AML-193 (cell line): ENCODE results near the gene GRWD1.

ENCODE experiments used
- DNase-seq, 2 experiments: peaks; one replicate each; lab custom pipeline; 2025; lab: John Stamatoyannopoulos, UW

GRWD1 gene

GRCh38 chr19:48424694-48425219, 21.0 kb upstream of the GRWD1 start:
- DNase-seq: peak; percentile 23 to 32

- no peak for DNase-seq
Observed at GRCh38 chr19:48428670-48429069, 17.1 kb upstream of the GRWD1 start.

GRCh38 chr19:48433337-48433736, 12.4 kb upstream of the GRWD1 start:
- no peak for DNase-seq

- no peak for DNase-seq
Observed at GRCh38 chr19:48436586-48436985, 9.2 kb upstream of the GRWD1 start.

- no peak for DNase-seq
Observed at GRCh38 chr19:48441360-48442050, 4.3 kb upstream of the GRWD1 start.

GRCh38 chr19:48442116-48443035, 3.4 kb upstream of the GRWD1 start:
- DNase-seq: no peak

GRCh38 chr19:48443256-48443655, 2.5 kb upstream of the GRWD1 start:
- DNase-seq: no peak

- DNase-seq: no peak
Observed at GRCh38 chr19:48443731-48444128, 2.1 kb upstream of the GRWD1 start.

- no peak for DNase-seq
Observed at GRCh38 chr19:48444129-48444935, 1.5 kb upstream of the GRWD1 start.

- no peak for DNase-seq
Observed at GRCh38 chr19:48444936-48445200, 915 bp upstream of the GRWD1 start.

- DNase-seq: peak; percentile 85 to 91
Observed at GRCh38 chr19:48445256-48445605, 552 bp upstream of the GRWD1 start.

GRCh38 chr19:48446579-48446978, 796 bp downstream of the GRWD1 start:
- DNase-seq: no peak

GRCh38 chr19:48448563-48448962, 2.8 kb downstream of the GRWD1 start:
- no peak for DNase-seq

- no peak for DNase-seq
Observed at GRCh38 chr19:48450441-48450840, 4.7 kb downstream of the GRWD1 start.

- DNase-seq: no peak
Observed at GRCh38 chr19:48450863-48451262, 5.1 kb downstream of the GRWD1 start.

GRCh38 chr19:48451624-48452023, 5.8 kb downstream of the GRWD1 start:
- no peak for DNase-seq

- DNase-seq: no peak
Observed at GRCh38 chr19:48452289-48453190, 6.8 kb downstream of the GRWD1 start.

GRCh38 chr19:48454150-48454730, 8.5 kb downstream of the GRWD1 start:
- no peak for DNase-seq

GRCh38 chr19:48455171-48455907, 9.6 kb downstream of the GRWD1 start, which contains the start of gene KCNJ14:
TSS of gene KCNJ14 (plus strand) at chr19:48455574. CDS start at chr19:48461725, 6,151 bp downstream.
- no peak for DNase-seq

GRCh38 chr19:48455908-48456562, 10.3 kb downstream of the GRWD1 start:
- no peak for DNase-seq
